ENCODE measurements around the gene PUM2.

GRCh38 chr2:20198796-20199632 lies 151.6 kb downstream of the PUM2 start:
- no peak for TF ChIP-seq EGR1 (IDR thresholded peaks at IDR 0.05)
- TF ChIP-seq CEBPB (IDR thresholded peaks at IDR 0.05), result no peak
- no peak for TF ChIP-seq EP300 (IDR thresholded peaks at IDR 0.05; ENCODE audit: borderline replicate concordance)
- TF ChIP-seq TEAD4 (IDR thresholded peaks at IDR 0.05), result no peak
- no peak for TF ChIP-seq RAD21 (IDR thresholded peaks at IDR 0.05; ENCODE audit: low read depth)
- no peak for TF ChIP-seq YY1 (IDR thresholded peaks at IDR 0.05; ENCODE audit: low read depth)
- TF ChIP-seq TAF1 (IDR thresholded peaks at IDR 0.05; ENCODE audit: low read depth), result no peak
- no peak for TF ChIP-seq FOXM1 (IDR thresholded peaks at IDR 0.05; ENCODE audit: borderline replicate concordance, low read depth)
- TF ChIP-seq CREB1 (IDR thresholded peaks at IDR 0.05; ENCODE audit: low read depth), result no peak
- no peak for TF ChIP-seq MAX (IDR thresholded peaks at IDR 0.05)
- TF ChIP-seq ZBTB7A (IDR thresholded peaks at IDR 0.05; ENCODE audit: low read depth), result no peak
